ENCODE results near the gene GMCL1. TPM values are rescaled to one million over a fixed set of nuclear protein-coding genes. Genes with fewer than 3 reads are reported as not detected.

The GMCL1 gene
- total RNA-seq, 1 donor = 18.6 TPM

GRCh38 chr2:69918401-69918800 lies 88.9 kb downstream of the GMCL1 start:
- H3K4me3 ChIP-seq (ENCODE audit: low read length) = no peak overlapping the region
- peaks cover 42% of the 10 kb centered on the region for H3K4me1 ChIP-seq (ENCODE audit: insufficient read depth, low read length)
- H3K9me3 ChIP-seq (ENCODE audit: low read depth, low read length) = no peaks in the 10 kb centered on the region
- H3K27me3 ChIP-seq (ENCODE audit: insufficient read depth, low read length) = no peaks in the 10 kb centered on the region

GRCh38 chr2:69923116-69923515 lies 93.7 kb downstream of the GMCL1 start:
- H3K4me1 ChIP-seq (ENCODE audit: insufficient read depth, low read length) = peaks cover 37% of the 10 kb centered on the region
- H3K9me3 ChIP-seq (ENCODE audit: low read depth, low read length) = no peaks in the 10 kb centered on the region
- H3K4me3 ChIP-seq (ENCODE audit: low read length) = no peak overlapping the region
- H3K27me3 ChIP-seq (ENCODE audit: insufficient read depth, low read length) = no peaks in the 10 kb centered on the region

- peaks cover 56% of the 10 kb centered on the region for H3K4me1 ChIP-seq (ENCODE audit: insufficient read depth, low read length)
- no peak overlapping the region for H3K4me3 ChIP-seq (ENCODE audit: low read length)
- H3K9me3 ChIP-seq (ENCODE audit: low read depth, low read length) = no peaks in the 10 kb centered on the region
- no peaks in the 10 kb centered on the region for H3K27me3 ChIP-seq (ENCODE audit: insufficient read depth, low read length)
These were observed 97.5 kb downstream of the GMCL1 start for GRCh38 chr2:69926849-69927515.

Other genes starting within 250 kb of the GMCL1 start
- gene AAK1, start 185.9 kb upstream of the GMCL1 start, total RNA-seq = 118 TPM
- gene ANXA4, start 87.5 kb upstream of the GMCL1 start, total RNA-seq = 6.0 TPM
- gene SNRNP27, start 64.3 kb downstream of the GMCL1 start, total RNA-seq = 66.4 TPM
- gene MXD1, start 85.4 kb downstream of the GMCL1 start, total RNA-seq = 80.9 TPM
- 0.84 TPM for gene ASPRV1, start 132.0 kb downstream of the GMCL1 start, total RNA-seq

Measured in mononuclear cell (primary cell).